NB4 (cell line): ENCODE measurements around the gene LRP4.

Experiments
- MAX ChIP-seq: IDR thresholded peaks from 2 replicates; pipeline ENCODE4 v1.6.1; 2011; ENCODE audit warnings: low read depth, low read length
- MYC ChIP-seq: IDR thresholded peaks from 2 replicates; pipeline ENCODE4 v1.6.1; 2011; ENCODE audit warnings: low read depth, low read length
- POLR2A ChIP-seq: IDR thresholded peaks from 2 replicates; pipeline ENCODE4 v1.6.1; 2011; ENCODE audit warnings: mild to moderate bottlenecking; ENCODE audit not compliant: insufficient read length; ENCODE audit errors: extremely low read depth
- TF ChIP-seq, protein P1 (sequence below): IDR thresholded peaks from one replicate; pipeline ENCODE4 v1.5.1; 2012; ENCODE audit warnings: low read depth, low read length

- TF ChIP-seq, protein P1, sequence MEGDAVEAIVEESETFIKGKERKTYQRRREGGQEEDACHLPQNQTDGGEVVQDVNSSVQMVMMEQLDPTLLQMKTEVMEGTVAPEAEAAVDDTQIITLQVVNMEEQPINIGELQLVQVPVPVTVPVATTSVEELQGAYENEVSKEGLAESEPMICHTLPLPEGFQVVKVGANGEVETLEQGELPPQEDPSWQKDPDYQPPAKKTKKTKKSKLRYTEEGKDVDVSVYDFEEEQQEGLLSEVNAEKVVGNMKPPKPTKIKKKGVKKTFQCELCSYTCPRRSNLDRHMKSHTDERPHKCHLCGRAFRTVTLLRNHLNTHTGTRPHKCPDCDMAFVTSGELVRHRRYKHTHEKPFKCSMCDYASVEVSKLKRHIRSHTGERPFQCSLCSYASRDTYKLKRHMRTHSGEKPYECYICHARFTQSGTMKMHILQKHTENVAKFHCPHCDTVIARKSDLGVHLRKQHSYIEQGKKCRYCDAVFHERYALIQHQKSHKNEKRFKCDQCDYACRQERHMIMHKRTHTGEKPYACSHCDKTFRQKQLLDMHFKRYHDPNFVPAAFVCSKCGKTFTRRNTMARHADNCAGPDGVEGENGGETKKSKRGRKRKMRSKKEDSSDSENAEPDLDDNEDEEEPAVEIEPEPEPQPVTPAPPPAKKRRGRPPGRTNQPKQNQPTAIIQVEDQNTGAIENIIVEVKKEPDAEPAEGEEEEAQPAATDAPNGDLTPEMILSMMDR, result no peak
- TF ChIP-seq POLR2A (no peak), MAX (no peak), MYC (no peak)
Observed at GRCh38 chr11:46835897-46836296, 82.5 kb downstream of the LRP4 start.
